ENCODE measurements around the gene TEX48.

TEX48 gene

DNA sequence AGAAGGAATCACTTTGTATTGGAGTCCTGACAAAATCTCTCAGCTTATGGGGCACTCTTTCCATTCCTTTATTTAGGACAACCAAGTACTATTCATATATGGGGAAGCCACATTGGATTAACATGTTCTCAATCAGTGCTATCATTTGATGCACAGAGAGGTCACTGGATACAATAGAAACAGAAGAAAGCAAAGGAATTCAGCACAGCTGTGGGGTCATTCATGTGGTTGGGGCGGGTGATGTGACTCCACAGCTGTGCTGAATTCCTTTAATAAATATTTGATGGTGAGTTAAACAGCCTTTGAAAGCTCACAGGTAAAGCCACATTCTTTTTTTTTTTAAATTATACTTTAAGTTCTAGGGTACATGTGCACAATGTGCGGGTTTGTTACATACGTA lies 854 bp upstream of the TEX48 start:
- DNase-seq (ENCODE audit: low read depth) = no peak
- TF ChIP-seq, protein P1, sequence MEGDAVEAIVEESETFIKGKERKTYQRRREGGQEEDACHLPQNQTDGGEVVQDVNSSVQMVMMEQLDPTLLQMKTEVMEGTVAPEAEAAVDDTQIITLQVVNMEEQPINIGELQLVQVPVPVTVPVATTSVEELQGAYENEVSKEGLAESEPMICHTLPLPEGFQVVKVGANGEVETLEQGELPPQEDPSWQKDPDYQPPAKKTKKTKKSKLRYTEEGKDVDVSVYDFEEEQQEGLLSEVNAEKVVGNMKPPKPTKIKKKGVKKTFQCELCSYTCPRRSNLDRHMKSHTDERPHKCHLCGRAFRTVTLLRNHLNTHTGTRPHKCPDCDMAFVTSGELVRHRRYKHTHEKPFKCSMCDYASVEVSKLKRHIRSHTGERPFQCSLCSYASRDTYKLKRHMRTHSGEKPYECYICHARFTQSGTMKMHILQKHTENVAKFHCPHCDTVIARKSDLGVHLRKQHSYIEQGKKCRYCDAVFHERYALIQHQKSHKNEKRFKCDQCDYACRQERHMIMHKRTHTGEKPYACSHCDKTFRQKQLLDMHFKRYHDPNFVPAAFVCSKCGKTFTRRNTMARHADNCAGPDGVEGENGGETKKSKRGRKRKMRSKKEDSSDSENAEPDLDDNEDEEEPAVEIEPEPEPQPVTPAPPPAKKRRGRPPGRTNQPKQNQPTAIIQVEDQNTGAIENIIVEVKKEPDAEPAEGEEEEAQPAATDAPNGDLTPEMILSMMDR (IDR thresholded peaks at IDR 0.05; ENCODE audit: low read depth, low read length) = no peak
- TF ChIP-seq POLR2A (IDR thresholded peaks at IDR 0.05; ENCODE audit: extremely low read depth, insufficient read length) = no peak
- no peak overlapping the region for H3K4me3 ChIP-seq (ENCODE audit: low read depth, low read length)

DNA sequence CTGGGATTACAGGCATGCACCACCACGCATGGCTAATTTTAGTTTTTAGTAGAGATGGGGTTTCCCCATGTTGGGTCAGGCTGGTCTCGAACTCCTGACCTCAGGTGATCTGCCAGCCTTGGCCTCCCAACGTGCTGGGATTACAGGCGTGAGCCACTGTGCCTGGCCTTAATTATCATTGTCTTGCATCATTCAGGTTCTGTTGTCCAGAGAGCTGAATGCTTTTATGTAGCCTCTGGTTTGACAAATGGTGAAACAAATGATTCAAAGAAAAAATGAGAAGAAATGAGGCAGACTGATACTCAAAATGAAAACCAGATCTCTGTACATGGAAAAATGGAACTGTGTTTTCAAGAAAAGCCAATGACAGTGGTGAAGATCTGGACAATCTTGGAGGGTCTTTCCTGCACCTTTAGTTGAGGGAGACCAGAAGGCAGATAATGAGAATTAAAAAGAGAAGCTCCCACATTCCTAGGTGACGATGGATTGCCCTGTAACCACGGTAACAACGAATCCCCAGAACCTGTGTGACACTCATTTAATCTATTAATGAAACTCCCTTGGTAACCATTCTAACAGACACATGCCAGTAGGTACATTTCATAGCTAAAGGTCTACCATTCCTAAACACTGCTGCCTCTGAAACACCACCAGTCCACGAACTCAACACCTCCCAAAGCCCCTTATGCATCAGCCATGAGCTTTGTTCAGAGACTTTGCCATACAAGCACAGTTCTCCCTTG lies 1.6 kb downstream of the TEX48 start:
- no peak overlapping the region for H3K4me3 ChIP-seq (ENCODE audit: low read depth, low read length)

GRCh38 chr9:114678795-114679194 lies 3.2 kb downstream of the TEX48 start:
- TF ChIP-seq MYC (IDR thresholded peaks at IDR 0.05; ENCODE audit: low read depth, low read length) (no peak), MAX (IDR thresholded peaks at IDR 0.05; ENCODE audit: low read depth, low read length) (no peak), POLR2A (IDR thresholded peaks at IDR 0.05; ENCODE audit: extremely low read depth, insufficient read length) (no peak)
- TF ChIP-seq, protein P1 (IDR thresholded peaks at IDR 0.05; ENCODE audit: low read depth, low read length) = no peak
- DNase-seq (ENCODE audit: low read depth) = no peak
- H3K4me3 ChIP-seq (ENCODE audit: low read depth, low read length) = no peak overlapping the region

More for the DNA sequence above, 1.6 kb downstream of the TEX48 start:
- TF ChIP-seq, protein P1 (IDR thresholded peaks at IDR 0.05; ENCODE audit: low read depth, low read length) = no peak
- TF ChIP-seq MYC (IDR thresholded peaks at IDR 0.05; ENCODE audit: low read depth, low read length) (no peak), POLR2A (IDR thresholded peaks at IDR 0.05; ENCODE audit: extremely low read depth, insufficient read length) (no peak), MAX (IDR thresholded peaks at IDR 0.05; ENCODE audit: low read depth, low read length) (no peak)
- no peak for DNase-seq (ENCODE audit: low read depth)

DNA sequence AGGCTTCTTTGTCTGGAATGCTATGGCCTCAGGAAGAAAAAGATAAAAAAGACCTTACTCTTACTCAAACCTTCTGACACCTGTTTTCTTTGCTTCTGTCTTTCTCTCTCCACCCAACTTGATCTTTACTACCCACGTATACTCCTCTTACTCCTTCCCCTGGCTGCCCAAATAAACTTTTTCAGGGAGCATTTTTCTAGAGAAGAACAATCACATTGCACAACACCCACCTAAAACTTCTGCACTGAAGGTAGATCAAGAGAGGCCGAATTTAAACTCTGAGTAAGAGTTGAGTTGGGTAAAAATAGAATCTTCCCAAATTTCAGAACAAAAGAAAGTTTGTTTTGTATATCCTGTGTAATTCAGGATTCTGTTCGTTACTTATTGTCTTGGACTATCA lies 3.9 kb downstream of the TEX48 start:
- H3K4me3 ChIP-seq (ENCODE audit: low read depth, low read length) = no peak overlapping the region
- no peak for DNase-seq (ENCODE audit: low read depth)
- TF ChIP-seq MYC (IDR thresholded peaks at IDR 0.05; ENCODE audit: low read depth, low read length) = no peak
- TF ChIP-seq, protein P1 (IDR thresholded peaks at IDR 0.05; ENCODE audit: low read depth, low read length) = no peak
- no peak for TF ChIP-seq POLR2A (IDR thresholded peaks at IDR 0.05; ENCODE audit: extremely low read depth, insufficient read length)
- TF ChIP-seq MAX (IDR thresholded peaks at IDR 0.05; ENCODE audit: low read depth, low read length) = no peak

DNA sequence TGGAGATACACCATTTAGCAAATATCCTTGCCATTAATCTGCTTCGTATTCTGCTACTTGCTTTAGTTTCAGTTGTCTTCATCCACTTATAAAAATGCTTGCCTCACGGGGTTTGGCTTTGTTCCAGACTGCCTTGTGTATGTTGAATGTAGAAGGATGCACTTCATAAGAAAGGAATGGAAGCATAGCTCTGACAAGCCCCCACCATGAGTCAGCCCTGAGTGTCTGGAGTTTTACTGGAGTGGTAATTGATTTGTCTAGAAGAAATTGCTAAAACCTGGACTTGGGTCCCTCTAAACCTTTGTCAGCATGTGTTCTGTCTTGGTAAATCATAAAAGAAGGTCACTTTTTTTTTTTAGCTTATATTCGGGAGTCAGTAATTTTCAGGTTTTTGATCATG lies 4.6 kb downstream of the TEX48 start:
- H3K4me3 ChIP-seq (ENCODE audit: low read depth, low read length) = no peak overlapping the region

More for the DNA sequence above, 4.6 kb downstream of the TEX48 start:
- peak; percentile 89 for DNase-seq (ENCODE audit: low read depth)
- TF ChIP-seq, protein P1 (IDR thresholded peaks at IDR 0.05; ENCODE audit: low read depth, low read length) = no peak
- peak; percentile 46; the same call in 1 of the 2 replicates for TF ChIP-seq MAX (IDR thresholded peaks at IDR 0.05; ENCODE audit: low read depth, low read length)
- TF ChIP-seq MYC (IDR thresholded peaks at IDR 0.05; ENCODE audit: low read depth, low read length) = peak; percentile 56
- no peak for TF ChIP-seq POLR2A (IDR thresholded peaks at IDR 0.05; ENCODE audit: extremely low read depth, insufficient read length)

All from NB4 (cell line).